Sigmoid colon (tissue), 7 donors: Measurements from ENCODE around the gene WFS1. TPM values are rescaled to one million over a fixed set of nuclear protein-coding genes. Genes with fewer than 3 reads are reported as not detected.

Source experiments
- DNase-seq: peaks from one replicate; pipeline ENCODE4 v3.0.0-alpha.2; 2019
- H3K27ac ChIP-seq, 4 donors: fragments of 200-600 bp; sonication (generic); one replicate each; pipeline ENCODE4 v1.5.1; 2016 to 2019; ENCODE audit warnings: mild to moderate bottlenecking in 1 of 4
- H3K27me3 ChIP-seq, 3 donors: fragments of 200-600 bp; sonication (generic); one replicate each; pipeline ENCODE4 v1.5.1; 2019; ENCODE audit warnings: mild to moderate bottlenecking in 1 of 3
- H3K36me3 ChIP-seq, 4 donors: fragments of 200-600 bp; sonication (generic); one replicate each; pipeline ENCODE4 v1.5.1; 2016 to 2019
- H3K4me1 ChIP-seq, 4 donors: fragments of 200-600 bp; sonication (generic); one replicate each; pipeline ENCODE4 v1.5.1; 2017 to 2019
- H3K4me3 ChIP-seq, 4 donors: fragments of 200-600 bp; sonication (generic); one replicate each; pipeline ENCODE4 v1.5.1; 2017 to 2019; ENCODE audit warnings: mild to moderate bottlenecking in 2 of 4, moderate library complexity in 1 of 4
- H3K9me3 ChIP-seq, 4 donors: fragments of 200-600 bp in 3 of 4; sonication (generic) in 3 of 4; one replicate each; pipeline versions ENCODE4 v1.5.1 to v1.6.1; 2013 to 2019
- CTCF ChIP-seq, 4 experiments: fragments of 450-650 bp in 3 of 4; fragments of 200-600 bp in 1 of 4; IDR thresholded peaks; one replicate each; pipeline ENCODE4 v1.5.1; 2016 to 2019; ENCODE audit warnings: antibody characterized with exemption in 4 of 4, mild to moderate bottlenecking in 3 of 4, moderate library complexity in 2 of 4
- EP300 ChIP-seq, 4 donors: sonication (generic); formaldehyde crosslinking; IDR thresholded peaks; one replicate each; pipeline ENCODE4 v1.6.1; 2017; ENCODE audit warnings: antibody characterized with exemption in 4 of 4
- POLR2A ChIP-seq, 2 donors: fragments of 450-650 bp; IDR thresholded peaks; one replicate each; pipeline ENCODE4 v1.6.1; 2016; ENCODE audit warnings: antibody characterized with exemption in 2 of 2, mild to moderate bottlenecking in 2 of 2, moderate library complexity in 2 of 2
- POLR2AphosphoS5 ChIP-seq, 4 donors: sonication (generic); formaldehyde crosslinking; IDR thresholded peaks; one replicate each; pipeline ENCODE4 v1.6.1; 2017; ENCODE audit warnings: antibody characterized with exemption in 4 of 4
- WGBS, 2 donors: extraction: QIAGEN DNeasy Blood & Tissue Kit; methylation state at CpG; one replicate each; pipeline ENCODE4 v1.1.7; 2013; 5-methylcytosine and 5-hydroxymethylcytosine counted together
- intact Hi-C: fragments of 100-400 bp; cut with DNase I; formaldehyde crosslinking; loops from one replicate; pipeline ENCODE4 v1.15.1; 2023
- polyA plus RNA-seq, 3 donors: library from polyadenylated mRNA; stranded (reverse); fragments of 200-250 nt; gene quantifications; one replicate each; pipeline ENCODE4 v1.2.3, GENCODE V29; 2013
- total RNA-seq, 4 donors: library from RNA; depleted of rRNA; stranded (reverse); fragments of >200 nt; gene quantifications; one replicate each; pipeline ENCODE4 v1.1.0, GENCODE V29; 2016
- donor health status: healthy with polysubstance abuse.
- donor health status: Bipolar disorder and iron deficiency.
- donor health status: healthy.

WFS1 gene
- total and polyA plus RNA-seq, 7 donors, result 1.4 to 69.0 (median 34.6) TPM

DNA sequence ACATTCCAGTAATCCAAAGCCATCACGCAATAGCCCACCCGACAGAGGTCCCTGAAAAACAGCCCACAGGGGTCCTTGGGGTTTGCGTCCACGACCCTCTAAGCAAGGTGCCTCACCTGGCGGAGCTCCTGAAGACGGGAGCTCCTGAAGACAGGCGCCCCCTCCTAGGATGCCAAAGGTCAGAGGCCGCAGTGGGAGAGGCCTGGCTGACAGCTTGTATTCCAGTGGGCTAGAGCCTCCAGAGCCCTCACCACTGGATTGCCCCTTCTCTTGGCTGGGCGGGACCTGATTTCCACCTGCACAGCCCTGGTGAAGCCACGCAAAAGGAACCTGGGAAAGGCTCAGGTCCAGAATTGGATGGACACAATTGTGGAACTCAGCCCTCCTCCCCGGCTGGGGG, 29.7 kb upstream of the WFS1 start:
- TF ChIP-seq CTCF (IDR thresholded peaks at IDR 0.05), result no peak
- no peak for TF ChIP-seq POLR2A (IDR thresholded peaks at IDR 0.05)
- no peak for TF ChIP-seq POLR2AphosphoS5 (IDR thresholded peaks at IDR 0.05)
- TF ChIP-seq EP300 (IDR thresholded peaks at IDR 0.05), result no peak
- Histone ChIP-seq H3K36me3 (no peaks in the 10 kb centered on the region), H3K9me3 (peaks cover 0 to 4% (median 0%) of the 10 kb centered on the region in 4 donors), H3K27me3 (peaks cover 0 to 49% (median 4%) of the 10 kb centered on the region in 3 donors), H3K27ac (no peak overlapping the region), H3K4me3 (no peak overlapping the region), H3K4me1 (peaks cover 0 to 4% (median under 1%) of the 10 kb centered on the region in 4 donors)
- intact Hi-C loops, result no loop called here
- peak; percentile 15 for DNase-seq
- WGBS, 2 donors, result 77 to 78% methylated on average over 11 of the region's 11 CpGs

DNA sequence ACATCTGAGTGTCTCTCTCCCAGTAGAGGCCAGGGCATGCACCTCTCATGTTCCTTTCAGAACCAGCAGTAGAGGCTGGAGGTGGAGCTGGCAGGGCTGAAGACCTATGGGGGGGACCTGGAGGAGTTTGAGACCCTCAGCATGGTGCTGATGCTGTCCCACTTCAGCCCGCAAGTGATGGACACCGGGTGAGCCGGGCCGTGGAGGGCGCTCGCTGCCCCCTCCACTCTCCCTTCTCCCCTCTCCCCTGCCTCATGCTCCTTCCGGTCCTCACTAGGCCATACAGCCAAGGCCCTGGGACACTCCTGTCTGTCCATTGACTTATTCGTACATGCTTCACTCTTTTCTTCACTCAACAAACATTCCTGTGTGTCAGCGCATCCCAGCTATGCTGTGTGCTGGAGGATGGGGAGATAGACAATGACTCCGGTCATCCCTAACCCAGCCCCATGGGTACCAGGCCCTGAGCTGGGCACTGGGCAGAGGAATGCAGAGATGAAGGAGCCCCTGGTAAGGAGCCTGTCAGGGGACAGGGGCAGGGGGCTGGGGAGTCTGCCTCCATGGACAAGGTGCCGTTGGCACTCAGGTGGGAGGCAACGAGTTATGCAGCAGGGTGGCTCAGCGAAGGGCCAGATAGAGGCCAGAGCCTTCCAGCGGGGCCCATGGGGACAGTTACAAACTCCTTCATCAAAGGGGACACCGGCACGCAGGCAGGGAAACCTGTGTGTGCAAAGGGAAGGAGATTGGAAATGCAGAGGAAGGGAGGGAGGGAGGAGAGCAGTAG, 28.4 kb upstream of the WFS1 start:
- H3K36me3 ChIP-seq, result no peaks in the 10 kb centered on the region
- no peak overlapping the region for H3K4me3 ChIP-seq
- intact Hi-C loops, result no loop called here
- peaks cover 0 to 56% (median 14%) of the 10 kb centered on the region in 3 donors for H3K27me3 ChIP-seq
- TF ChIP-seq POLR2AphosphoS5 (IDR thresholded peaks at IDR 0.05) (no peak), EP300 (IDR thresholded peaks at IDR 0.05) (no peak), CTCF (IDR thresholded peaks at IDR 0.05) (no peak), POLR2A (IDR thresholded peaks at IDR 0.05) (no peak)
- H3K27ac ChIP-seq, result no peak overlapping the region
- DNase-seq, result peak; percentile 34
- WGBS, 2 donors, result 88% methylated on average over 16 of the region's 16 CpGs
- peaks cover 0 to 4% (median 0%) of the 10 kb centered on the region in 4 donors for H3K9me3 ChIP-seq
- peaks cover 0 to 12% (median 10%) of the 10 kb centered on the region in 4 donors for H3K4me1 ChIP-seq

- TF ChIP-seq POLR2A (IDR thresholded peaks at IDR 0.05) (no peak), EP300 (IDR thresholded peaks at IDR 0.05) (no peak)
- no peak overlapping the region for H3K27ac ChIP-seq
- peak; percentile 52 for DNase-seq
- no peak overlapping the region for H3K4me3 ChIP-seq
- 78 to 80% methylated on average over 12 of the region's 12 CpGs for WGBS, 2 donors
- H3K9me3 ChIP-seq, result peaks cover 0 to 4% (median 0%) of the 10 kb centered on the region in 4 donors
- intact Hi-C loops, result no loop called here
- peaks cover 0 to 11% (median 10%) of the 10 kb centered on the region in 4 donors for H3K4me1 ChIP-seq
- H3K27me3 ChIP-seq, result peaks cover 0 to 60% (median 17%) of the 10 kb centered on the region in 3 donors
- no peaks in the 10 kb centered on the region for H3K36me3 ChIP-seq
Measured at GRCh38 chr4:6242271-6243029, 27.2 kb upstream of the WFS1 start.

DNA sequence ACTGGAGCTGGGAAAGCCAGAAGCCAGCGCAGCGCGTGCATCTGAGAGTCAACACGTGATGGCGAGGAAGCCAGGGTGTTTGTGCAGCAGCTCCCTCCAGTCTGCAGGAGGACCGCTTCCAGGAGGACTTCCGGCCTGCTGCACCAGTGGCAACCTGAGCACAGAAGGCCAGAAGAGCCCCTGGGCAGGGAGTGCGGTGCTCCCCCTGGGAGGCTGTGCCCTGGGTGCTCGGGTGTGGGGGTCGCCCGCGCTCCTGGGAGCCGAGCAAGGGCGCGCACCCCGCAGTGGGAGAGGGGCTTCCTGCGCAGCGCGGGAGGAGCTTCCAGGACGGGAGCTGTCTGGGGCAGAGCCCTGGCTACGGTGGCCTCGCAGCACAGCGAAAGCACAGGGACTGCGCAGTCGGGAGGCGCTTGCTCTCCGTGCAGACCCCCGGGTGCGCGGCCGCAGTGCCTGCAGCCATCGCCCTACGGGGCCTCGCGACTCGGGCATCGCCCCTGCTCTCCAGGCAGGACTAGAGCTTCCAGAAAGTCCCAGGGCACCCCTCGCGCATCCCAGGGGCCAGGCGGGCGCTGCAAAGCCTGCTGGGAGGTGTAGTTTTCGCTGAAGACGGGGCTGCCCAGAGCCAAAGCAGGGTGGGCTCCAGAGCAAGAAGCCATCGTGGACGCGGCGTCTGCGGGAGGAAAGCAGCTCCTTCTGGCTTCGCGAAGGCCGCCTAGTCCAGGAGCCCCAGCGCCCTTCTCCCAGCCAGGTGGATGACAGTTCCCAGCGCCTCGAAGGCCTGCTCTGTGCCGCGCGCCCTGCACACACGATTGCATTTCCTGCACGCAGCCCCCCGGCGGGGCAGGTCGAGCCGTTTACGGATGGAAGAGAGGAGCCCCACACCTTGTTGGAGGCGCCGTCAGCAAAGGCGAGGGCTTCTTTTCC, 24.1 kb upstream of the WFS1 start:
- WGBS, 2 donors, result 15 to 38% methylated on average over 67 of the region's 67 CpGs
- Histone ChIP-seq H3K4me1 (peaks cover 0 to 11% (median 10%) of the 10 kb centered on the region in 4 donors), H3K9me3 (peaks cover 0 to 4% (median 0%) of the 10 kb centered on the region in 4 donors), H3K27ac (no peak overlapping the region), H3K4me3 (peak overlapping the region; percentile 24 to 45 (median 34)), H3K27me3 (peaks cover 0 to 65% (median 25%) of the 10 kb centered on the region in 3 donors), H3K36me3 (no peaks in the 10 kb centered on the region)
- intact Hi-C loops, result no loop called here
- TF ChIP-seq EP300 (IDR thresholded peaks at IDR 0.05) (no peak), POLR2AphosphoS5 (IDR thresholded peaks at IDR 0.05) (no peak), POLR2A (IDR thresholded peaks at IDR 0.05) (no peak), CTCF (IDR thresholded peaks at IDR 0.05) (no peak)
- DNase-seq, result no peak
